H9 (cell line): ENCODE measurements around the gene ZNF346. TPM values are rescaled to one million over a fixed set of nuclear protein-coding genes. Genes with fewer than 3 reads are reported as not detected.

ENCODE experiments used
- DNase-seq: peaks from one replicate; pipeline ENCODE4 v3.0.0-alpha.2; 2017
- H2AFZ ChIP-seq: one replicate; pipeline ENCODE4 v1.6.1; 2013; ENCODE audit warnings: mild to moderate bottlenecking, low read length, control low read depth, moderate library complexity
- H2AK5ac ChIP-seq: 2 replicates; pipeline ENCODE4 v1.6.1; 2013; ENCODE audit warnings: low read length, control low read depth, mixed read lengths; ENCODE audit not compliant: insufficient read length
- H2BK120ac ChIP-seq: one replicate; pipeline ENCODE4 v1.6.1; 2013; ENCODE audit warnings: low read depth, mild to moderate bottlenecking, low read length, control low read depth, inconsistent platforms; ENCODE audit not compliant: poor library complexity, severe bottlenecking
- H2BK12ac ChIP-seq: 2 replicates; pipeline ENCODE4 v1.6.1; 2013; ENCODE audit warnings: low read length, control low read depth, mixed read lengths, low read depth; ENCODE audit not compliant: insufficient read length
- H2BK15ac ChIP-seq: 2 replicates; pipeline ENCODE4 v1.6.1; 2013; ENCODE audit warnings: low read depth, low read length, control low read depth
- H2BK20ac ChIP-seq: one replicate; pipeline ENCODE4 v1.6.1; 2013; ENCODE audit warnings: low read depth, mild to moderate bottlenecking, low read length, control low read depth, inconsistent platforms; ENCODE audit not compliant: poor library complexity, severe bottlenecking
- H2BK5ac ChIP-seq: 2 replicates; pipeline ENCODE4 v1.6.1; 2013; ENCODE audit warnings: low read length, control low read depth, mixed read lengths; ENCODE audit not compliant: insufficient read length
- H3K14ac ChIP-seq: 2 replicates; pipeline ENCODE4 v1.6.1; 2013; ENCODE audit warnings: low read length, control low read depth; ENCODE audit not compliant: insufficient read depth
- H3K18ac ChIP-seq: 2 replicates; pipeline ENCODE4 v1.6.1; 2013; ENCODE audit warnings: low read depth, mild to moderate bottlenecking, mixed read lengths, low read length, control low read depth; ENCODE audit not compliant: insufficient read length
- H3K23ac ChIP-seq: 2 replicates; pipeline ENCODE4 v1.6.1; 2013; ENCODE audit warnings: low read length, control low read depth, mixed read lengths, low read depth; ENCODE audit not compliant: insufficient read length
- H3K23me2 ChIP-seq: 2 replicates; pipeline ENCODE4 v1.6.1; 2013; ENCODE audit warnings: low read depth, mild to moderate bottlenecking, mixed read lengths, low read length, control low read depth; ENCODE audit not compliant: insufficient read length, poor library complexity, severe bottlenecking
- H3K27ac ChIP-seq: 2 replicates; pipeline ENCODE4 v1.5.1; 2013; ENCODE audit warnings: low read length, control low read depth, mixed read lengths, low read depth; ENCODE audit not compliant: insufficient read length
- H3K27me3 ChIP-seq: 2 replicates; pipeline ENCODE4 v1.6.1; 2013; ENCODE audit warnings: low read length, control low read depth, inconsistent platforms; ENCODE audit not compliant: insufficient read depth
- H3K4ac ChIP-seq: 2 replicates; pipeline ENCODE4 v1.6.1; 2013; ENCODE audit warnings: low read depth, mild to moderate bottlenecking, control low read depth, inconsistent platforms, low read length, moderate library complexity
- H3K4me1 ChIP-seq: 2 replicates; pipeline ENCODE4 v1.6.1; 2013; ENCODE audit warnings: low read length, control low read depth, inconsistent platforms; ENCODE audit not compliant: insufficient read depth
- H3K4me2 ChIP-seq: 2 replicates; pipeline ENCODE4 v1.6.1; 2013; ENCODE audit warnings: low read length, control low read depth, mixed read lengths; ENCODE audit not compliant: insufficient read length, insufficient read depth
- H3K56ac ChIP-seq: 2 replicates; pipeline ENCODE4 v1.6.1; 2013; ENCODE audit warnings: low read depth, mild to moderate bottlenecking, mixed read lengths, low read length, control low read depth; ENCODE audit not compliant: insufficient read length
- H3K79me1 ChIP-seq: 2 replicates; pipeline ENCODE4 v1.6.1; 2013; ENCODE audit warnings: low read depth, mild to moderate bottlenecking, moderate library complexity, low read length, control low read depth, inconsistent platforms; ENCODE audit not compliant: insufficient read depth, poor library complexity, severe bottlenecking
- H3K79me2 ChIP-seq: 2 replicates; pipeline ENCODE4 v1.6.1; 2013; ENCODE audit warnings: low read length, control low read depth, inconsistent platforms; ENCODE audit not compliant: insufficient read depth
- H3K9ac ChIP-seq: 2 replicates; pipeline ENCODE4 v1.6.1; 2013; ENCODE audit warnings: low read length, control low read depth, mixed read lengths; ENCODE audit not compliant: insufficient read length; ENCODE audit errors: extremely low read depth
- H3K9me3 ChIP-seq: one replicate; pipeline ENCODE4 v1.6.1; 2013; ENCODE audit warnings: low read depth, low read length, inconsistent platforms; ENCODE audit not compliant: control insufficient read depth
- H3T11ph ChIP-seq: one replicate; pipeline ENCODE4 v1.6.1; 2013; ENCODE audit warnings: mild to moderate bottlenecking, low read length, control low read depth, inconsistent platforms
- H4K20me1 ChIP-seq: one replicate; pipeline ENCODE4 v1.6.1; 2013; ENCODE audit not compliant: control insufficient read depth, insufficient read length, insufficient read depth
- H4K5ac ChIP-seq: 2 replicates; pipeline ENCODE4 v1.6.1; 2013; ENCODE audit warnings: low read depth, mild to moderate bottlenecking, mixed read lengths, low read length, control low read depth; ENCODE audit not compliant: insufficient read length
- H4K8ac ChIP-seq: replicated peaks from 2 replicates; pipeline ENCODE4 v1.6.1; 2013; ENCODE audit warnings: low read length, control low read depth, mixed read lengths, low read depth; ENCODE audit not compliant: insufficient read length
- H4K91ac ChIP-seq: 2 replicates; pipeline ENCODE4 v1.6.1; 2013; ENCODE audit warnings: low read depth, mild to moderate bottlenecking, moderate library complexity, mixed read lengths, low read length, control low read depth; ENCODE audit not compliant: insufficient read length
- H3K27ac Mint-ChIP-seq, 3 experiments: 2 replicates in 2 of 3; 3 replicates in 1 of 3; pipeline ENCODE4 v1.8.0; 2020 to 2021; ENCODE audit warnings: mixed read lengths in 3 of 3, mild to moderate bottlenecking in 1 of 3, moderate library complexity in 1 of 3
- H3K27me3 Mint-ChIP-seq: 2 replicates; pipeline ENCODE4 v1.8.0; 2021; ENCODE audit warnings: low read depth, mild to moderate bottlenecking, moderate library complexity, mixed read lengths
- H3K36me3 Mint-ChIP-seq, 3 experiments: 2 replicates in 2 of 3; 3 replicates in 1 of 3; pipeline ENCODE4 v1.8.0; 2020 to 2021; ENCODE audit warnings: low read depth in 3 of 3, mixed read lengths in 3 of 3; ENCODE audit not compliant: insufficient read depth in 1 of 3
- H3K4me1 Mint-ChIP-seq, 2 experiments: 2 replicates each; pipeline ENCODE4 v1.8.0; 2020; ENCODE audit warnings: mixed read lengths in 2 of 2
- H3K4me3 Mint-ChIP-seq, 2 experiments: 2 replicates in 1 of 2; 3 replicates in 1 of 2; pipeline ENCODE4 v1.8.0; 2020 to 2021; ENCODE audit warnings: mild to moderate bottlenecking in 2 of 2, mixed read lengths in 2 of 2, moderate library complexity in 1 of 2
- H3K9me3 Mint-ChIP-seq, 2 experiments: 2 replicates in 1 of 2; 3 replicates in 1 of 2; pipeline ENCODE4 v1.8.0; 2020; ENCODE audit warnings: mild to moderate bottlenecking in 2 of 2, mixed read lengths in 2 of 2, moderate library complexity in 1 of 2
- WGBS: extraction: QIAGEN DNeasy Blood & Tissue Kit; methylation state at CpG from one replicate; pipeline ENCODE4 v1.1.7; 2013; ENCODE audit warnings: missing lambda C conversion rate, low lambda C conversion rate, mixed read lengths; ENCODE audit not compliant: insufficient read length; ENCODE audit errors: extremely low coverage; 5-methylcytosine and 5-hydroxymethylcytosine counted together
- total RNA-seq: library from RNA; stranded (reverse); gene quantifications from 2 replicates; pipeline ENCODE4 v1.2.1, GENCODE V29; 2021
- TF ChIP-seq, protein P1 (sequence below): fragments of 200-600 bp; sonication (generic); conservative IDR thresholded peaks from 3 replicates; pipeline ENCODE4 v1.8.0; 2021; ENCODE audit warnings: antibody characterized with exemption, mild to moderate bottlenecking

Gene ZNF346
- total RNA-seq, 1 experiment from 2014 or later: 22.7 TPM

DNA sequence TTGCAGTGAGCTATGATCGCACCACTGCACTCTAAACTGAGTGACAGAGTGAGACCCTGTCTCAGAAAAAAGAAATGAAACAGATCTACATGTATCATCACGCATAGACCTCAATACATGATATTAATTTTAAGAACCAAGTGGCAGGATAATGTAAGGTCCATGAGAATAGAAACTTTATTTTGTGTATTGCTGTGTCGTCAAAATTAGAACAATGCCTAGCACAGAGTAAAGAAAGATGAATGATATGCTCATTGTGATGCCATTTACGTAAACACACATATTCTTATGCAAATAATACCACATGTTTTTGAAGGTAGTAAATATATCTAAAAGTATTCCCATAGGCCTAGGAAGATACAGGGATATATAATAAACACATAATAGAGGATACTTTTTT lies 12.3 kb upstream of the ZNF346 start:
- peaks cover 9 to 10% of the 10 kb centered on the region in 2 experiments for H3K4me1 Mint-ChIP-seq
- 0 out of 7 replicates have a peak overlapping the region, but pooled peaks of 1 of the 3 experiments have one; percentile 80 for H3K27ac Mint-ChIP-seq
- no peak overlapping the region for H2BK5ac ChIP-seq
- peaks cover 5% of the 10 kb centered on the region for H3K23me2 ChIP-seq
- H3K56ac ChIP-seq: no peak overlapping the region
- H2BK20ac ChIP-seq: no peak overlapping the region
- H2BK15ac ChIP-seq: no peak overlapping the region
- no peak for DNase-seq
- H3K9me3 Mint-ChIP-seq: no peaks in the 10 kb centered on the region; a peak in 1 of 5 replicates
- H3K18ac ChIP-seq: no peak overlapping the region
- H4K8ac ChIP-seq: no peak overlapping the region
- H3K23ac ChIP-seq: no peak overlapping the region
- no peaks in the 10 kb centered on the region; the same call in 1 of the 2 replicates for H3K27me3 Mint-ChIP-seq
- no peak overlapping the region for H4K5ac ChIP-seq
- peaks cover 2% of the 10 kb centered on the region for H3K79me1 ChIP-seq
- no peak overlapping the region for H3K27ac ChIP-seq
- no peak overlapping the region for H2AFZ ChIP-seq
- H3K27me3 ChIP-seq: no peaks in the 10 kb centered on the region
- no peaks in the 10 kb centered on the region for H3K4me1 ChIP-seq
- H3K4ac ChIP-seq: no peak overlapping the region
- H3K4me2 ChIP-seq: no peak overlapping the region
- H3T11ph ChIP-seq: no peak overlapping the region
- H2AK5ac ChIP-seq: no peak overlapping the region
- H3K9me3 ChIP-seq: no peaks in the 10 kb centered on the region
- TF ChIP-seq, protein P1, sequence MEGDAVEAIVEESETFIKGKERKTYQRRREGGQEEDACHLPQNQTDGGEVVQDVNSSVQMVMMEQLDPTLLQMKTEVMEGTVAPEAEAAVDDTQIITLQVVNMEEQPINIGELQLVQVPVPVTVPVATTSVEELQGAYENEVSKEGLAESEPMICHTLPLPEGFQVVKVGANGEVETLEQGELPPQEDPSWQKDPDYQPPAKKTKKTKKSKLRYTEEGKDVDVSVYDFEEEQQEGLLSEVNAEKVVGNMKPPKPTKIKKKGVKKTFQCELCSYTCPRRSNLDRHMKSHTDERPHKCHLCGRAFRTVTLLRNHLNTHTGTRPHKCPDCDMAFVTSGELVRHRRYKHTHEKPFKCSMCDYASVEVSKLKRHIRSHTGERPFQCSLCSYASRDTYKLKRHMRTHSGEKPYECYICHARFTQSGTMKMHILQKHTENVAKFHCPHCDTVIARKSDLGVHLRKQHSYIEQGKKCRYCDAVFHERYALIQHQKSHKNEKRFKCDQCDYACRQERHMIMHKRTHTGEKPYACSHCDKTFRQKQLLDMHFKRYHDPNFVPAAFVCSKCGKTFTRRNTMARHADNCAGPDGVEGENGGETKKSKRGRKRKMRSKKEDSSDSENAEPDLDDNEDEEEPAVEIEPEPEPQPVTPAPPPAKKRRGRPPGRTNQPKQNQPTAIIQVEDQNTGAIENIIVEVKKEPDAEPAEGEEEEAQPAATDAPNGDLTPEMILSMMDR: no peak
- H3K9ac ChIP-seq: no peak overlapping the region
- H4K91ac ChIP-seq: no peak overlapping the region
- H3K14ac ChIP-seq: no peak overlapping the region
- no peaks in the 10 kb centered on the region for H4K20me1 ChIP-seq
- H3K36me3 Mint-ChIP-seq: no peaks in the 10 kb centered on the region; a peak in 1 of 7 replicates
- H2BK12ac ChIP-seq: no peak overlapping the region
- WGBS: no CpG with 5 or more reads among the region's 4 CpGs
- peaks cover 5% of the 10 kb centered on the region; the same call in 1 of the 2 replicates for H3K79me2 ChIP-seq
- no peak overlapping the region for H2BK120ac ChIP-seq
- no peak overlapping the region for H3K4me3 Mint-ChIP-seq
